Lower lobe of right lung (tissue), 2 donors: Measurements from ENCODE around the gene DUS3L. TPM values are rescaled to one million over a fixed set of nuclear protein-coding genes. Genes with fewer than 3 reads are reported as not detected.

Experiments used
- ATAC-seq, 2 donors: fragments of 200-7000 bp; cut with Tn5 transposase; one replicate each; pipeline ENCODE4 v1.9.1; 2020 to 2022; ENCODE audit warnings: mild to moderate bottlenecking in 2 of 2, moderate library complexity in 2 of 2
- DNase-seq: peaks from one replicate; pipeline ENCODE4 v3.0.0-alpha.2; 2020
- H3K27ac ChIP-seq: fragments of 200-600 bp; one replicate; pipeline ENCODE4 v1.8.0; 2022
- H3K27me3 ChIP-seq: fragments of 200-600 bp; one replicate; pipeline ENCODE4 v1.8.0; 2022; ENCODE audit warnings: low read depth
- H3K36me3 ChIP-seq: fragments of 200-600 bp; one replicate; pipeline ENCODE4 v1.8.0; 2022; ENCODE audit warnings: mild to moderate bottlenecking
- H3K4me1 ChIP-seq: fragments of 200-600 bp; one replicate; pipeline ENCODE4 v1.8.0; 2022
- H3K4me3 ChIP-seq: fragments of 200-600 bp; one replicate; pipeline ENCODE4 v1.8.0; 2022; ENCODE audit warnings: mild to moderate bottlenecking
- H3K9me3 ChIP-seq: fragments of 200-600 bp; one replicate; pipeline ENCODE4 v1.8.0; 2022
- CTCF ChIP-seq: fragments of 200-600 bp; IDR thresholded peaks from one replicate; pipeline ENCODE4 v1.8.0; 2022; ENCODE audit warnings: antibody characterized with exemption, mild to moderate bottlenecking
- intact Hi-C: fragments of 100-400 bp; cut with DNase I; formaldehyde crosslinking; loops from one replicate; pipeline ENCODE4 v1.11.0; 2022
- total RNA-seq: library from RNA; stranded (reverse); fragmentation: NEBNext Ultra II Directional; extraction: Animal tissue kit (Norgen Biotek cat#: 25700); gene quantifications from one replicate; pipeline ENCODE4 v1.2.1, GENCODE V29; 2021
- donor health status: DM: no; HTN: yes; CAD: no; lungs with severe emphysema.

The DUS3L gene
- total RNA-seq, 1 donor from 2014 or later, result 24.3 TPM

- intact Hi-C loops, result no loop called here
- no peak for TF ChIP-seq CTCF
- Histone ChIP-seq H3K4me1 (peaks cover 9% of the 10 kb centered on the region), H3K9me3 (no peaks in the 10 kb centered on the region), H3K27me3 (no peaks in the 10 kb centered on the region), H3K27ac (no peak overlapping the region), H3K36me3 (peaks cover 30% of the 10 kb centered on the region), H3K4me3 (no peak overlapping the region)
- DNase-seq, result no peak
- no peak for ATAC-seq
These were observed 1.3 kb upstream of the DUS3L start for GRCh38 chr19:5792224-5792623.

- no peaks in the 10 kb centered on the region for H3K9me3 ChIP-seq
- intact Hi-C loops, result no loop called here
- no peak for TF ChIP-seq CTCF
- peak overlapping the region; percentile 99 for H3K27ac ChIP-seq
- H3K36me3 ChIP-seq, result peaks cover 52% of the 10 kb centered on the region
- H3K4me3 ChIP-seq, result peak overlapping the region; percentile 91
- H3K27me3 ChIP-seq, result no peaks in the 10 kb centered on the region
- peaks cover 9% of the 10 kb centered on the region for H3K4me1 ChIP-seq
- no peak for DNase-seq
- ATAC-seq, result no peak
These were observed 941 bp downstream of the DUS3L start for GRCh38 chr19:5789886-5790558.

GRCh38 chr19:5789351-5789761 lies 1.6 kb downstream of the DUS3L start:
- Histone ChIP-seq H3K27ac (no peak overlapping the region), H3K4me1 (peaks cover 9% of the 10 kb centered on the region), H3K4me3 (no peak overlapping the region), H3K9me3 (no peaks in the 10 kb centered on the region), H3K27me3 (no peaks in the 10 kb centered on the region), H3K36me3 (peaks cover 59% of the 10 kb centered on the region)
- intact Hi-C loops, result no loop called here
- ATAC-seq, result no peak
- no peak for DNase-seq
- no peak for TF ChIP-seq CTCF

GRCh38 chr19:5788422-5788821 lies 2.5 kb downstream of the DUS3L start:
- no peak for ATAC-seq
- no peak for DNase-seq
- Histone ChIP-seq H3K9me3 (no peaks in the 10 kb centered on the region), H3K27me3 (no peaks in the 10 kb centered on the region), H3K4me3 (no peak overlapping the region), H3K27ac (no peak overlapping the region), H3K36me3 (peaks cover 66% of the 10 kb centered on the region), H3K4me1 (peaks cover 9% of the 10 kb centered on the region)
- intact Hi-C loops, result no loop called here
- no peak for TF ChIP-seq CTCF

GRCh38 chr19:5787409-5788182 lies 3.4 kb downstream of the DUS3L start:
- intact Hi-C loops, result no loop called here
- ATAC-seq (no peak), DNase-seq (no peak)
- Histone ChIP-seq H3K27me3 (no peaks in the 10 kb centered on the region), H3K36me3 (peaks cover 66% of the 10 kb centered on the region), H3K27ac (no peak overlapping the region), H3K4me3 (no peak overlapping the region), H3K9me3 (no peaks in the 10 kb centered on the region), H3K4me1 (peaks cover 9% of the 10 kb centered on the region)
- no peak for TF ChIP-seq CTCF
